ENCODE results near the gene HDGF. TPM values are rescaled to one million over a fixed set of nuclear protein-coding genes. Genes with fewer than 3 reads are reported as not detected.
A peak's percentile ranks its signal among the peaks of the same experiment; 100 is the strongest.

HDGF gene
- total and polyA plus RNA-seq, 2 donors (not counting 3 experiments of a cell fraction or from before 2014, with no cell fraction given): 95.1 to 298 TPM

GRCh38 chr1:156749419-156750118 is 1.9 kb downstream of the HDGF start:
- DNase-seq (ENCODE audit: low read depth, low spot score): no peak
- BruUV-seq (replicated peaks): no TSS peak
- TF ChIP-seq MYC (IDR thresholded peaks at IDR 0.05; ENCODE audit: low read depth, low read length) (no peak), CTCF (IDR thresholded peaks at IDR 0.05; ENCODE audit: extremely low read depth in 1 of 2, insufficient read depth in 1 of 2, low read depth in 1 of 2, low read length in 2 of 2) (no peak), POLR2A (IDR thresholded peaks at IDR 0.05; ENCODE audit: low read depth, low read length) (no peak), FOS (IDR thresholded peaks at IDR 0.05; ENCODE audit: borderline replicate concordance, insufficient read depth, low read length) (no peak), MAX (IDR thresholded peaks at IDR 0.05; ENCODE audit: insufficient read depth, insufficient read length) (no peak)
- Histone ChIP-seq H3K4me2 (ENCODE audit: insufficient read depth, low read length) (peak overlapping the region; percentile 76), H4K20me1 (replicated peaks; ENCODE audit: control insufficient read depth, extremely low read depth, insufficient read depth, low read length) (no peaks in the 10 kb centered on the region), H3K9ac (replicated peaks; ENCODE audit: extremely low read depth, insufficient read depth, low read length) (peak overlapping the region; percentile 69), H3K27me3 (ENCODE audit: control insufficient read depth in 2 of 2, insufficient read depth in 2 of 2, low read length in 2 of 2) (no peaks in the 10 kb centered on the region), H3K9me1 (replicated peaks; ENCODE audit: control insufficient read depth, extremely low read depth, insufficient read depth, low read length) (no peaks in the 10 kb centered on the region), H2AFZ (ENCODE audit: low read depth, low read length) (no peak overlapping the region), H3K27ac (ENCODE audit: insufficient read depth, low read depth, low read length) (peak overlapping the region; percentile 85), H3K36me3 (ENCODE audit: control insufficient read depth in 2 of 2, extremely low read depth in 1 of 2, insufficient read depth in 2 of 2, low read length in 2 of 2) (peaks cover 0 to 6% of the 10 kb centered on the region in 2 experiments), H3K79me2 (ENCODE audit: control insufficient read depth, insufficient read depth, low read length) (peaks cover 75% of the 10 kb centered on the region), H3K9me3 (replicated peaks; ENCODE audit: control insufficient read depth, insufficient read depth, low read length) (no peaks in the 10 kb centered on the region), H3K4me3 (replicated peaks in 1 of 3; ENCODE audit: insufficient read depth in 1 of 3, low read depth in 1 of 3, low read length in 3 of 3) (peak overlapping the region; percentile 88 to 94 (median 92)), H3K4me1 (ENCODE audit: control insufficient read depth, extremely low read depth, insufficient read depth, low read length) (peaks cover 51% of the 10 kb centered on the region)
- FAIRE-seq: no peak
- ChIA-PET POLR2A (no interaction called here), CTCF (interaction anchor here (1.3 to 3.9 kb wide), 2 partner anchors 9 to 22 kb away, joined by 4 to 49 read pairs; partner anchors contain the start of genes ISG20L2, METTL25B and MRPL24)
- dilution Hi-C loops (cut with MboI; ENCODE audit: extremely low pct_ligation_motif_present, low sequenced_read_pairs) (no loop called here), intact Hi-C loops (cut with micrococcal nuclease) (loop anchor here (5.0 kb wide), 1 partner anchor 247 kb away; the partner anchor contains the start of gene MEF2D)

Measured in endothelial cell of umbilical vein (primary cell).